ENCODE measurements around the gene SV2A.
A peak's percentile ranks its signal among the peaks of the same experiment; 100 is the strongest.
"Not testable (repeated sequence)": the region's sequence is repeated elsewhere in the genome, so short reads cannot be mapped to it uniquely, and the experiment has no call there.

The SV2A gene

GRCh38 chr1:149928401-149928724 lies 10.7 kb upstream of the SV2A start:
- DNase-seq (ENCODE audit: low read depth), result no peak

- peak; percentile 95 for DNase-seq (ENCODE audit: low read depth)
Observed at GRCh38 chr1:149927563-149928400, 10.1 kb upstream of the SV2A start, which contains the start of gene SF3B4. Gene SF3B4, minus strand, starts transcription at chr1:149927803. Its CDS starts 44 bp downstream, at chr1:149927759.

- DNase-seq (ENCODE audit: low read depth), result peak; percentile 65
Observed at GRCh38 chr1:149927056-149927562, 9.5 kb upstream of the SV2A start.

- DNase-seq (ENCODE audit: low read depth), result no peak
Observed at GRCh38 chr1:149926296-149926695, 8.7 kb upstream of the SV2A start.

GRCh38 chr1:149925751-149926150 lies 8.1 kb upstream of the SV2A start:
- no peak for DNase-seq (ENCODE audit: low read depth)

- DNase-seq (ENCODE audit: low read depth), result no peak
Observed at GRCh38 chr1:149925345-149925744, 7.7 kb upstream of the SV2A start.

- no peak for DNase-seq (ENCODE audit: low read depth)
Observed at GRCh38 chr1:149923626-149924025, 6.0 kb upstream of the SV2A start.

- DNase-seq (ENCODE audit: low read depth), result no peak
Observed at GRCh38 chr1:149916898-149917252, 769 bp downstream of the SV2A start.

- DNase-seq (ENCODE audit: low read depth), result no peak
Observed at GRCh38 chr1:149916193-149916897, 1.3 kb downstream of the SV2A start.

GRCh38 chr1:149915429-149916192 lies 2.0 kb downstream of the SV2A start:
- no peak for DNase-seq (ENCODE audit: low read depth)

- DNase-seq (ENCODE audit: low read depth), result no peak
Observed at GRCh38 chr1:149914545-149914944, 3.1 kb downstream of the SV2A start.

- DNase-seq (ENCODE audit: low read depth), result no peak
Observed at GRCh38 chr1:149906570-149907075, 11.0 kb downstream of the SV2A start.

- DNase-seq (ENCODE audit: low read depth), result no peak
Observed at GRCh38 chr1:149903836-149904491, 13.7 kb downstream of the SV2A start.

- DNase-seq (ENCODE audit: low read depth), result peak; percentile 96
Observed at GRCh38 chr1:149899460-149900284, 18.0 kb downstream of the SV2A start, which contains the start of gene BOLA1. Gene BOLA1, plus strand, starts transcription at chr1:149899568. Its CDS starts 492 bp downstream, at chr1:149900060.

- DNase-seq (ENCODE audit: low read depth), result no peak
Observed at GRCh38 chr1:149896575-149896974, 21.1 kb downstream of the SV2A start.

- DNase-seq (ENCODE audit: low read depth), result peak; percentile 73
Observed at GRCh38 chr1:149888999-149889289, 28.7 kb downstream of the SV2A start.

GRCh38 chr1:149888247-149888998 lies 29.2 kb downstream of the SV2A start:
- DNase-seq (ENCODE audit: low read depth), result peak; percentile 95

GRCh38 chr1:149887456-149888246 lies 30.0 kb downstream of the SV2A start:
- peak; percentile 99 for DNase-seq (ENCODE audit: low read depth)

- DNase-seq (ENCODE audit: low read depth), result not testable (repeated sequence)
Observed at GRCh38 chr1:149887196-149887455, 30.5 kb downstream of the SV2A start.

Data from ELR (cell line).